ENCODE results near the gene THAP7.
A peak's percentile ranks its signal among the peaks of the same experiment; 100 is the strongest.

Gene THAP7

GRCh38 chr22:20968281-20968977, 33.5 kb downstream of the THAP7 start:
- no peaks in the 10 kb centered on the region for H3K36me3 ChIP-seq (replicated peaks; ENCODE audit: low read depth, low read length)
- H3K4me1 ChIP-seq (ENCODE audit: low read length): peaks cover 15% of the 10 kb centered on the region
- H3K27me3 ChIP-seq (ENCODE audit: low read depth, low read length): peaks cover 20% of the 10 kb centered on the region
- no peak overlapping the region; the same call in 1 of the 2 replicates for H2AFZ ChIP-seq (ENCODE audit: low read depth, low read length)
- TF ChIP-seq EZH2phosphoT487 (IDR thresholded peaks at IDR 0.05; ENCODE audit: low read depth) (no peak), CTCF (IDR thresholded peaks at IDR 0.05; ENCODE audit: low read depth, low read length) (no peak)
- H3K9me3 ChIP-seq (ENCODE audit: insufficient read depth, low read length): no peaks in the 10 kb centered on the region
- no peak overlapping the region for H3K27ac ChIP-seq (ENCODE audit: low read length)
- H3K79me2 ChIP-seq (ENCODE audit: low read length): no peaks in the 10 kb centered on the region
- H3K9ac ChIP-seq (ENCODE audit: low read length): no peak overlapping the region
- no peak overlapping the region for H3K4me3 ChIP-seq (ENCODE audit: low read length)
- no peaks in the 10 kb centered on the region for H4K20me1 ChIP-seq (ENCODE audit: insufficient read depth, low read length)
- peak overlapping the region; percentile 28 for H3K4me2 ChIP-seq (ENCODE audit: low read length)

DNA sequence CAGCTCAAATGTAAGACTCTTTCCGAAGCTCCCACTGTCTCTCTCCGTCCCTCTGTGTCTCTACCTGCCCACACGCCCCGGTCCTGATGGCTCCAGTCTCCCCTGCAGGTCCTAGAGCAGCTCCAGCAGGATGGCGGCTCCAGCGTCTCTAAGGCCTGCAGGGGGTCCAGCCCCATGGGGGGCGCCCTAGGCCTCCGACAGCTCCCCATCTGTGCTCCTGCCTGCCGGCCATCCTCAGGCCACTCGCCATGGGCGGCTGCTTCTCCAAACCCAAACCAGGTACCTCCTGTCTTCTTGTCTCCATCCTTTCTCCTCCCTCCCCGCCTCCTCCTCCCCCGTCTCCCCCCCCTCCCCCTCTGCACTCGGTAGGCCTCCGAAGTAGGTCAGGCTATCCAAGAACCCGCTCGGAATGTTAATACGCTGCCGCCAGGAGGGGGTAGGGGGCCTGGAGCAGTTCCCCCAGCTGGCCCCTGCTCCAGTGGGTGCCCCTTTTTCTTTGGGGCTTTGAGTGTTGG, 34.2 kb downstream of the THAP7 start:
- H3K79me2 ChIP-seq (ENCODE audit: low read length): no peaks in the 10 kb centered on the region
- H3K9me3 ChIP-seq (ENCODE audit: insufficient read depth, low read length): no peaks in the 10 kb centered on the region
- H4K20me1 ChIP-seq (ENCODE audit: insufficient read depth, low read length): no peaks in the 10 kb centered on the region
- H3K27me3 ChIP-seq (ENCODE audit: low read depth, low read length): peaks cover 20% of the 10 kb centered on the region
- no peak overlapping the region for H3K4me3 ChIP-seq (ENCODE audit: low read length)
- H3K9ac ChIP-seq (ENCODE audit: low read length): no peak overlapping the region
- H3K4me2 ChIP-seq (ENCODE audit: low read length): no peak overlapping the region
- H3K4me1 ChIP-seq (ENCODE audit: low read length): peaks cover 15% of the 10 kb centered on the region
- no peak overlapping the region for H2AFZ ChIP-seq (ENCODE audit: low read depth, low read length)
- no peaks in the 10 kb centered on the region for H3K36me3 ChIP-seq (replicated peaks; ENCODE audit: low read depth, low read length)
- TF ChIP-seq CTCF (IDR thresholded peaks at IDR 0.05; ENCODE audit: low read depth, low read length): no peak
- TF ChIP-seq EZH2phosphoT487 (IDR thresholded peaks at IDR 0.05; ENCODE audit: low read depth): no peak
- no peak overlapping the region for H3K27ac ChIP-seq (ENCODE audit: low read length)

DNA sequence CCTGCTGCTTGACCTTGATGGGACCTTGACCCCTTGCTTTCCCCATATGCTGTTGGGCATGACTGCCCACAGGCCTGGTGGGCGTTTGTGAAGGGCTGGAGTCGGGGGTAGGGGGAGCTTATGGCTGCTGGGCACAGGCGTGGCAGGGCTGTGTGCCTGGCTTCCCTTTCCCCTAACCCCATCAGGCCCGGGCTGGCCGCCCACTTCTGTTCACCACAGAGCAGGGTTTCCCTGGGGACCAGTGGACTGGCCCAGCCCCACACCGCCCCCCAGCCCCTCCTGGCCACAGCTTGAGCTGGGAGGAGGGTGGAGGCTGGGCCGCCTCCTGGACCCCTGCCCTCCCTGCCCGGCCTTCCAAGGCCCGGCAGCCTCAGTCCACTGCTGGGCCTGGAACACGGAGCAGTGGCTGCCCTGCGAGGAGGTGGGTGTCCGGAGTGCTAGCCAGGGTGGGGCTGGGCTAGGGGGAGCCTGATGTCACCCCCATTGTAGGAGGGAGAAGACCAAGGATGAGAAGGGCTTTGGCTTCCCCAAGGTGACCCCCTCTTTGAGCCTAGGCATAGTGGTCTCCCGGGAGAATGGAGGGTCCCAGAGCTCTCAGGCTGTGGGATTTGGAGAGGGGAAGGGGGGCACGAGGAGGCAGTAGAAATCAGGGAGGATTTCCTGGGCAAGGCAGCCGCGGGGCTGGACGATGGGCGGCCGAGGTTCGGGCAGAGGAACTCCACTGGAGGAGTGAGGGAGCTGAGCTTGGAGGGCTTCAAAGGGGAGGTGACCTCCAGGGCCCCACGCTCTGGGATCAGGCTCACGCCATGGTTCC, 34.8 kb downstream of the THAP7 start, which contains the start of gene AIFM3:
TSS of gene AIFM3 (plus strand) at position 373 of the 814 bp plus-strand sequence. CDS start 690 bp downstream, outside the sequence.
- TF ChIP-seq EZH2phosphoT487 (IDR thresholded peaks at IDR 0.05; ENCODE audit: low read depth): no peak
- TF ChIP-seq CTCF (IDR thresholded peaks at IDR 0.05; ENCODE audit: low read depth, low read length): no peak
- H3K4me3 ChIP-seq (ENCODE audit: low read length): no peak within 1 kb of the TSS
- H4K20me1 ChIP-seq (ENCODE audit: insufficient read depth, low read length): no peaks in the 10 kb centered on the region
- no peak within 1 kb of the TSS for H3K27ac ChIP-seq (ENCODE audit: low read length)
- H3K36me3 ChIP-seq (replicated peaks; ENCODE audit: low read depth, low read length): no peaks in the 10 kb centered on the region
- peaks cover 11% of the 10 kb centered on the region for H3K4me1 ChIP-seq (ENCODE audit: low read length)
- no peak within 1 kb of the TSS for H3K9ac ChIP-seq (ENCODE audit: low read length)
- H3K79me2 ChIP-seq (ENCODE audit: low read length): no peaks in the 10 kb centered on the region
- H3K9me3 ChIP-seq (ENCODE audit: insufficient read depth, low read length): no peaks in the 10 kb centered on the region
- peaks cover 20% of the 10 kb centered on the region for H3K27me3 ChIP-seq (ENCODE audit: low read depth, low read length)
- H2AFZ ChIP-seq (ENCODE audit: low read depth, low read length): no peak within 1 kb of the TSS; the same call in 1 of the 2 replicates
- H3K4me2 ChIP-seq (ENCODE audit: low read length): no peak within 1 kb of the TSS
